ENCODE data around the gene MGMT. TPM values are rescaled to one million over a fixed set of nuclear protein-coding genes. Genes with fewer than 3 reads are reported as not detected.

Gene MGMT
- total and polyA plus RNA-seq, 4 donors, result 9.9 to 39.6 (median 23.2) TPM

- Histone ChIP-seq H3K4me1 (ENCODE audit: control insufficient read depth in 5 of 5, insufficient read depth in 5 of 5, low read length in 5 of 5) (no peaks in the 10 kb centered on the region), H3K36me3 (ENCODE audit: control insufficient read depth in 4 of 4, insufficient read depth in 4 of 4, low read length in 4 of 4) (no peaks in the 10 kb centered on the region), H3K27ac (ENCODE audit: low read depth in 1 of 2, low read length in 1 of 2) (no peak overlapping the region), H3K9me3 (ENCODE audit: control insufficient read depth in 4 of 4, insufficient read depth in 3 of 4, low read length in 3 of 4) (no peaks in the 10 kb centered on the region), H3K9ac (ENCODE audit: insufficient read depth in 1 of 2, low read length in 2 of 2) (no peak overlapping the region), H3K4me3 (no peak overlapping the region), H3K27me3 (ENCODE audit: control insufficient read depth in 3 of 3, insufficient read depth in 3 of 3, low read length in 2 of 3) (no peaks in the 10 kb centered on the region)
- no peak for TF ChIP-seq CTCF (IDR thresholded peaks at IDR 0.05; ENCODE audit: control extremely low read depth, extremely low read depth)
- ATAC-seq (ENCODE audit: insufficient read depth, low FRiP score) (no peak), DNase-seq (no peak)
- 85 to 92% methylated on average over 8 of the region's 8 CpGs for WGBS, 2 donors
Observed at GRCh38 chr10:129641982-129642381, 174.9 kb downstream of the MGMT start.

DNA sequence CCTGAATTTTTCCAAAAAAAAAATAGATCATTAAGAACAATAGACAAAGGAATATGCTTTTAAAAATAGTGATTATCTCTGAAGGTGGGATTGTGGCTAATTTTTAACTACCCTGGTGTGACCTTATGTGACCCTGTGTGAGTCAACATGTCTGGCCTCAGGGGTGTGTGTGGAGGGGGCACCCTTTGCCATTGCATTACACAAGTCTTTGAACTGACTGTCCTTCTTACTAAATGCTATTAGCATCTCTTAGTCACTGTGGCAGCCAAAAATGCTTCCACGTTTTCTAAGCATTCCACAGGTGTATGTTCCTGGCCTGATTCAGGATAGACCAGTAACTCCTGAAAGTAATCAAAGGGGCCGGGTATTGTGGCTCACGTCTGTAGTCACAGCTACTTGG lies 175.4 kb downstream of the MGMT start:
- 82 to 90% methylated on average over 3 of the region's 3 CpGs for WGBS, 2 donors
- ATAC-seq (ENCODE audit: insufficient read depth, low FRiP score), result no peak
- Histone ChIP-seq H3K4me3 (no peak overlapping the region), H3K36me3 (ENCODE audit: control insufficient read depth in 4 of 4, insufficient read depth in 4 of 4, low read length in 4 of 4) (no peaks in the 10 kb centered on the region), H3K27me3 (ENCODE audit: control insufficient read depth in 3 of 3, insufficient read depth in 3 of 3, low read length in 2 of 3) (no peaks in the 10 kb centered on the region), H3K9ac (ENCODE audit: insufficient read depth in 1 of 2, low read length in 2 of 2) (no peak overlapping the region), H3K4me1 (ENCODE audit: control insufficient read depth in 5 of 5, insufficient read depth in 5 of 5, low read length in 5 of 5) (no peaks in the 10 kb centered on the region), H3K27ac (ENCODE audit: low read depth in 1 of 2, low read length in 1 of 2) (no peak overlapping the region), H3K9me3 (ENCODE audit: control insufficient read depth in 4 of 4, insufficient read depth in 3 of 4, low read length in 3 of 4) (no peaks in the 10 kb centered on the region)
- no peak for TF ChIP-seq CTCF (IDR thresholded peaks at IDR 0.05; ENCODE audit: control extremely low read depth, extremely low read depth)
- no peak for DNase-seq

GRCh38 chr10:129643266-129643665 lies 176.2 kb downstream of the MGMT start:
- 87 to 93% methylated on average over 8 of the region's 8 CpGs for WGBS, 2 donors
- H3K27ac ChIP-seq (ENCODE audit: low read depth in 1 of 2, low read length in 1 of 2), result no peak overlapping the region
- no peak for DNase-seq
- no peak overlapping the region for H3K4me3 ChIP-seq
- ATAC-seq (ENCODE audit: insufficient read depth, low FRiP score), result no peak
- H3K4me1 ChIP-seq (ENCODE audit: control insufficient read depth in 5 of 5, insufficient read depth in 5 of 5, low read length in 5 of 5), result no peaks in the 10 kb centered on the region
- TF ChIP-seq CTCF (IDR thresholded peaks at IDR 0.05; ENCODE audit: control extremely low read depth, extremely low read depth), result no peak
- no peaks in the 10 kb centered on the region for H3K9me3 ChIP-seq (ENCODE audit: control insufficient read depth in 4 of 4, insufficient read depth in 3 of 4, low read length in 3 of 4)
- H3K27me3 ChIP-seq (ENCODE audit: control insufficient read depth in 3 of 3, insufficient read depth in 3 of 3, low read length in 2 of 3), result no peaks in the 10 kb centered on the region
- no peak overlapping the region for H3K9ac ChIP-seq (ENCODE audit: insufficient read depth in 1 of 2, low read length in 2 of 2)
- H3K36me3 ChIP-seq (ENCODE audit: control insufficient read depth in 4 of 4, insufficient read depth in 4 of 4, low read length in 4 of 4), result no peaks in the 10 kb centered on the region

- no peak overlapping the region for H3K27ac ChIP-seq (ENCODE audit: low read depth in 1 of 2, low read length in 1 of 2)
- no peak overlapping the region for H3K4me3 ChIP-seq
- H3K9ac ChIP-seq (ENCODE audit: insufficient read depth in 1 of 2, low read length in 2 of 2), result no peak overlapping the region
- DNase-seq, result no peak
- H3K27me3 ChIP-seq (ENCODE audit: control insufficient read depth in 3 of 3, insufficient read depth in 3 of 3, low read length in 2 of 3), result no peaks in the 10 kb centered on the region
- ATAC-seq (ENCODE audit: insufficient read depth, low FRiP score), result no peak
- peaks cover 0 to 2% (median 0%) of the 10 kb centered on the region in 4 donors for H3K36me3 ChIP-seq (ENCODE audit: control insufficient read depth in 4 of 4, insufficient read depth in 4 of 4, low read length in 4 of 4)
- no peak for TF ChIP-seq CTCF (IDR thresholded peaks at IDR 0.05; ENCODE audit: control extremely low read depth, extremely low read depth)
- H3K9me3 ChIP-seq (ENCODE audit: control insufficient read depth in 4 of 4, insufficient read depth in 3 of 4, low read length in 3 of 4), result no peaks in the 10 kb centered on the region
- WGBS, 2 donors, result 97 to 98% methylated on average over 11 of the region's 11 CpGs
- no peaks in the 10 kb centered on the region for H3K4me1 ChIP-seq (ENCODE audit: control insufficient read depth in 5 of 5, insufficient read depth in 5 of 5, low read length in 5 of 5)
Observed at GRCh38 chr10:129645487-129645886, 178.4 kb downstream of the MGMT start.
